ENCODE results near the gene TAF3. TPM values are rescaled to one million over a fixed set of nuclear protein-coding genes. Genes with fewer than 3 reads are reported as not detected.

Gene TAF3
- total RNA-seq, 1 donor from 2014 or later: 9.1 TPM

- no peak overlapping the region for H3K27ac Mint-ChIP-seq (ENCODE audit: unreplicated experiment)
- no peaks in the 10 kb centered on the region for H3K9me3 Mint-ChIP-seq (ENCODE audit: unreplicated experiment)
- H3K27me3 Mint-ChIP-seq (ENCODE audit: unreplicated experiment): peaks cover 89% of the 10 kb centered on the region
Measured at GRCh38 chr10:8040651-8041050, 222.3 kb downstream of the TAF3 start.

GRCh38 chr10:8041284-8041991 is 223.1 kb downstream of the TAF3 start:
- Mint-ChIP-seq H3K36me3 (ENCODE audit: unreplicated experiment) (peaks cover 4% of the 10 kb centered on the region), H3K4me3 (ENCODE audit: unreplicated experiment) (no peak overlapping the region), H3K9me3 (ENCODE audit: unreplicated experiment) (no peaks in the 10 kb centered on the region), H3K27me3 (ENCODE audit: unreplicated experiment) (peaks cover 94% of the 10 kb centered on the region), H3K4me1 (ENCODE audit: unreplicated experiment) (peaks cover 27% of the 10 kb centered on the region), H3K27ac (ENCODE audit: unreplicated experiment) (no peak overlapping the region)
- no peak for TF ChIP-seq CTCF (IDR thresholded peaks at IDR 0.05)
- no peak for DNase-seq (ENCODE audit: extremely low spot score, unreplicated experiment)

More at GRCh38 chr10:8040651-8041050, 222.3 kb downstream of the TAF3 start:
- Mint-ChIP-seq H3K4me1 (ENCODE audit: unreplicated experiment) (peaks cover 25% of the 10 kb centered on the region), H3K36me3 (ENCODE audit: unreplicated experiment) (peaks cover 4% of the 10 kb centered on the region), H3K4me3 (ENCODE audit: unreplicated experiment) (no peak overlapping the region)
- DNase-seq (ENCODE audit: extremely low spot score, unreplicated experiment): no peak
- TF ChIP-seq CTCF (IDR thresholded peaks at IDR 0.05): no peak

- Mint-ChIP-seq H3K27me3 (ENCODE audit: unreplicated experiment) (peaks cover 97% of the 10 kb centered on the region), H3K4me3 (ENCODE audit: unreplicated experiment) (no peak overlapping the region), H3K4me1 (ENCODE audit: unreplicated experiment) (peaks cover 27% of the 10 kb centered on the region), H3K9me3 (ENCODE audit: unreplicated experiment) (no peaks in the 10 kb centered on the region), H3K36me3 (ENCODE audit: unreplicated experiment) (peaks cover 4% of the 10 kb centered on the region), H3K27ac (ENCODE audit: unreplicated experiment) (no peak overlapping the region)
- TF ChIP-seq CTCF (IDR thresholded peaks at IDR 0.05): no peak
- DNase-seq (ENCODE audit: extremely low spot score, unreplicated experiment): no peak
Measured at GRCh38 chr10:8041992-8042720, 223.9 kb downstream of the TAF3 start.

GRCh38 chr10:8042721-8043568 is 224.6 kb downstream of the TAF3 start:
- DNase-seq (ENCODE audit: extremely low spot score, unreplicated experiment): no peak
- H3K4me1 Mint-ChIP-seq (ENCODE audit: unreplicated experiment): peaks cover 24% of the 10 kb centered on the region
- no peak overlapping the region for H3K27ac Mint-ChIP-seq (ENCODE audit: unreplicated experiment)
- no peaks in the 10 kb centered on the region for H3K9me3 Mint-ChIP-seq (ENCODE audit: unreplicated experiment)
- no peak for TF ChIP-seq CTCF (IDR thresholded peaks at IDR 0.05)
- peaks cover 4% of the 10 kb centered on the region for H3K36me3 Mint-ChIP-seq (ENCODE audit: unreplicated experiment)
- peaks cover 97% of the 10 kb centered on the region for H3K27me3 Mint-ChIP-seq (ENCODE audit: unreplicated experiment)
- no peak overlapping the region for H3K4me3 Mint-ChIP-seq (ENCODE audit: unreplicated experiment)

All from osteocyte (in vitro differentiated cells).